ENCODE results near the gene FFAR1.
"Not testable (repeated sequence)": the region's sequence is repeated elsewhere in the genome, so short reads cannot be mapped to it uniquely, and the experiment has no call there.

FFAR1 gene

GRCh38 chr19:35363001-35363590 lies 15.4 kb downstream of the FFAR1 start:
- no peak for DNase-seq

- DNase-seq: no peak
These were observed 16.2 kb downstream of the FFAR1 start for GRCh38 chr19:35363711-35364425.

GRCh38 chr19:35365303-35365702 lies 17.6 kb downstream of the FFAR1 start:
- no peak for DNase-seq

- no peak for DNase-seq
These were observed 20.7 kb downstream of the FFAR1 start for GRCh38 chr19:35368378-35368777.

- no peak for DNase-seq
These were observed 21.8 kb downstream of the FFAR1 start for GRCh38 chr19:35369522-35369921.

- DNase-seq: no peak
These were observed 23.0 kb downstream of the FFAR1 start, which contains the start of gene GPR42 for GRCh38 chr19:35370722-35371121. Gene GPR42 (plus strand): TSS chr19:35371068. CDS start chr19:35371360, 292 bp downstream.

- DNase-seq: no peak
These were observed 25.8 kb downstream of the FFAR1 start for GRCh38 chr19:35373492-35373891.

GRCh38 chr19:35374031-35374430 lies 26.3 kb downstream of the FFAR1 start:
- not testable (repeated sequence) for DNase-seq

- DNase-seq: no peak
These were observed 28.0 kb downstream of the FFAR1 start for GRCh38 chr19:35375505-35376307.

- no peak for DNase-seq
These were observed 30.0 kb downstream of the FFAR1 start for GRCh38 chr19:35377656-35378055.

- DNase-seq: no peak
These were observed 30.7 kb downstream of the FFAR1 start for GRCh38 chr19:35378356-35378755.

- DNase-seq: not testable (repeated sequence)
These were observed 31.8 kb downstream of the FFAR1 start for GRCh38 chr19:35379545-35379944.

GRCh38 chr19:35379992-35380391 lies 32.3 kb downstream of the FFAR1 start:
- no peak for DNase-seq

GRCh38 chr19:35380450-35381124 lies 32.9 kb downstream of the FFAR1 start:
- no peak for DNase-seq

GRCh38 chr19:35381318-35381717 lies 33.6 kb downstream of the FFAR1 start:
- no peak for DNase-seq

- no peak for DNase-seq
These were observed 34.2 kb downstream of the FFAR1 start for GRCh38 chr19:35381926-35382325.

- no peak for DNase-seq
These were observed 35.8 kb downstream of the FFAR1 start for GRCh38 chr19:35383536-35383935.

- no peak for DNase-seq
These were observed 40.8 kb downstream of the FFAR1 start for GRCh38 chr19:35388277-35389054.

GRCh38 chr19:35389192-35389861 lies 41.6 kb downstream of the FFAR1 start:
- no peak for DNase-seq

- DNase-seq: no peak
These were observed 45.3 kb downstream of the FFAR1 start for GRCh38 chr19:35392742-35393715.

Measured in NCI-H1105 (cell line).